HL-60 (cell line): Measurements from ENCODE around the gene PA2G4.

Experiments used
- DNase-seq, 2 experiments: peaks; one replicate each; pipeline ENCODE4 v3.0.0-alpha.2; 2010 to 2020; ENCODE audit warnings: low read depth in 1 of 2, low spot score in 1 of 2
- H3K27ac ChIP-seq: fragments of 250-450 bp; sonication (Bioruptor Pico); replicated peaks from 2 replicates; pipeline ENCODE4 v1.5.1; 2020; ENCODE audit warnings: mild to moderate bottlenecking, moderate library complexity
- H3K27me3 ChIP-seq: fragments of 250-450 bp; sonication (Bioruptor Pico); 2 replicates; pipeline ENCODE4 v1.5.1; 2021; ENCODE audit warnings: mild to moderate bottlenecking, moderate library complexity; ENCODE audit not compliant: insufficient read depth, poor library complexity, severe bottlenecking
- H3K4me3 ChIP-seq: replicated peaks from 2 replicates; pipeline ENCODE4 v1.5.1; 2011; ENCODE audit warnings: mild to moderate bottlenecking, control low read depth, low read length; ENCODE audit not compliant: insufficient read depth
- GABPA ChIP-seq: IDR thresholded peaks from 2 replicates; pipeline ENCODE4 v1.6.1; 2012; ENCODE audit warnings: low read depth
- POLR2AphosphoS5 ChIP-seq: IDR thresholded peaks from 2 replicates; pipeline ENCODE4 v1.6.1; 2012; ENCODE audit warnings: low read depth
- SPI1 ChIP-seq: IDR thresholded peaks from 2 replicates; pipeline ENCODE4 v1.6.1; 2012; ENCODE audit warnings: low read depth, mild to moderate bottlenecking, borderline replicate concordance
- TF ChIP-seq, protein P1 (sequence below): IDR thresholded peaks from one replicate; pipeline ENCODE4 v1.5.1; 2011; ENCODE audit warnings: low read length, control low read depth, inconsistent platforms; ENCODE audit not compliant: insufficient read depth
- TF ChIP-seq, protein P2 (sequence below): IDR thresholded peaks from 2 replicates; pipeline ENCODE4 v1.6.1; 2012; ENCODE audit warnings: low read depth; ENCODE audit not compliant: insufficient replicate concordance

Gene PA2G4

DNA sequence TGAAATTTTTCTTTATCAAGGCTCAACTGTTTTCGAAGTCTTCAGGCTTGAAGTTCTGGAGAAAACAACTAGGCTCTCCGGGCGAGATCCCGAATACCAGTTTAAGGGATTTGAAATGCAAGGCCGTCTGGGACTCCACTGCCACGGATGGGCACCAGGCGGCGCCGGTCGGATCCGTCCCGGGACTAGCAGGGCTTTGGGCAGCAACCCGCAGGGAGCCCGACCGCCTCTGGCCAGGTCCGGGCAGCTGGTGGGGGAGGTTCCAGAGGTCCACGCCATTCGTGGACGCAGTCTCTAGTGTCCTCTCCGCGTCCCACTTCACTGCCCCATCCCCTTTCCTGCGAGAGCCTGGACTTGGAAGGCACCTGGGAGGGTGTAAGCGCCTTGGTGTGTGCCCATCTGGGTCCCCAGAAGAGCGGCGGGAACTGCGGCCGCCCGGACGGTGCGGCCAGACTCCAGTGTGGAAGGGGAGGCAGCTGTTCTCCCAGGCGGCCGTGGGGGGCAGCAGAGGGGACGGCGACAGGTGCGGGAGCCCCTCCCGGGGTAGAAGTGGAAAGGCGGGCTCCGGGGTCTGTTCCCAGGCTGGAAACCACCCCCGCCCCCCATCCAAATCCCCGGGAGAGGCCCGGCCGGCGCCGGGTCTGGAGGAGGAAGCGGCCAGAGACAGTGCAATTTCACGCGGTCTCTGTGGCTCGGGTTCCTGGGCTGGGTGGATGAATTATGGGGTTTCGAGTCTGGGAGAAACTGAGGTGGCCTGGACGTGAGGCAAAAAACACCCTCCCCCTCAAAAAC is 25.2 kb upstream of the PA2G4 start:
- DNase-seq: peak; percentile 45 to 79
- Histone ChIP-seq H3K27ac (no peak overlapping the region), H3K4me3 (peak overlapping the region; percentile 50), H3K27me3 (peaks cover 17% of the 10 kb centered on the region)
- TF ChIP-seq, protein P1, sequence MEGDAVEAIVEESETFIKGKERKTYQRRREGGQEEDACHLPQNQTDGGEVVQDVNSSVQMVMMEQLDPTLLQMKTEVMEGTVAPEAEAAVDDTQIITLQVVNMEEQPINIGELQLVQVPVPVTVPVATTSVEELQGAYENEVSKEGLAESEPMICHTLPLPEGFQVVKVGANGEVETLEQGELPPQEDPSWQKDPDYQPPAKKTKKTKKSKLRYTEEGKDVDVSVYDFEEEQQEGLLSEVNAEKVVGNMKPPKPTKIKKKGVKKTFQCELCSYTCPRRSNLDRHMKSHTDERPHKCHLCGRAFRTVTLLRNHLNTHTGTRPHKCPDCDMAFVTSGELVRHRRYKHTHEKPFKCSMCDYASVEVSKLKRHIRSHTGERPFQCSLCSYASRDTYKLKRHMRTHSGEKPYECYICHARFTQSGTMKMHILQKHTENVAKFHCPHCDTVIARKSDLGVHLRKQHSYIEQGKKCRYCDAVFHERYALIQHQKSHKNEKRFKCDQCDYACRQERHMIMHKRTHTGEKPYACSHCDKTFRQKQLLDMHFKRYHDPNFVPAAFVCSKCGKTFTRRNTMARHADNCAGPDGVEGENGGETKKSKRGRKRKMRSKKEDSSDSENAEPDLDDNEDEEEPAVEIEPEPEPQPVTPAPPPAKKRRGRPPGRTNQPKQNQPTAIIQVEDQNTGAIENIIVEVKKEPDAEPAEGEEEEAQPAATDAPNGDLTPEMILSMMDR: peak; percentile 57
- TF ChIP-seq, protein P2, sequence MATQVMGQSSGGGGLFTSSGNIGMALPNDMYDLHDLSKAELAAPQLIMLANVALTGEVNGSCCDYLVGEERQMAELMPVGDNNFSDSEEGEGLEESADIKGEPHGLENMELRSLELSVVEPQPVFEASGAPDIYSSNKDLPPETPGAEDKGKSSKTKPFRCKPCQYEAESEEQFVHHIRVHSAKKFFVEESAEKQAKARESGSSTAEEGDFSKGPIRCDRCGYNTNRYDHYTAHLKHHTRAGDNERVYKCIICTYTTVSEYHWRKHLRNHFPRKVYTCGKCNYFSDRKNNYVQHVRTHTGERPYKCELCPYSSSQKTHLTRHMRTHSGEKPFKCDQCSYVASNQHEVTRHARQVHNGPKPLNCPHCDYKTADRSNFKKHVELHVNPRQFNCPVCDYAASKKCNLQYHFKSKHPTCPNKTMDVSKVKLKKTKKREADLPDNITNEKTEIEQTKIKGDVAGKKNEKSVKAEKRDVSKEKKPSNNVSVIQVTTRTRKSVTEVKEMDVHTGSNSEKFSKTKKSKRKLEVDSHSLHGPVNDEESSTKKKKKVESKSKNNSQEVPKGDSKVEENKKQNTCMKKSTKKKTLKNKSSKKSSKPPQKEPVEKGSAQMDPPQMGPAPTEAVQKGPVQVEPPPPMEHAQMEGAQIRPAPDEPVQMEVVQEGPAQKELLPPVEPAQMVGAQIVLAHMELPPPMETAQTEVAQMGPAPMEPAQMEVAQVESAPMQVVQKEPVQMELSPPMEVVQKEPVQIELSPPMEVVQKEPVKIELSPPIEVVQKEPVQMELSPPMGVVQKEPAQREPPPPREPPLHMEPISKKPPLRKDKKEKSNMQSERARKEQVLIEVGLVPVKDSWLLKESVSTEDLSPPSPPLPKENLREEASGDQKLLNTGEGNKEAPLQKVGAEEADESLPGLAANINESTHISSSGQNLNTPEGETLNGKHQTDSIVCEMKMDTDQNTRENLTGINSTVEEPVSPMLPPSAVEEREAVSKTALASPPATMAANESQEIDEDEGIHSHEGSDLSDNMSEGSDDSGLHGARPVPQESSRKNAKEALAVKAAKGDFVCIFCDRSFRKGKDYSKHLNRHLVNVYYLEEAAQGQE: no peak
- TF ChIP-seq SPI1 (no peak), GABPA (no peak), POLR2AphosphoS5 (no peak)

DNA sequence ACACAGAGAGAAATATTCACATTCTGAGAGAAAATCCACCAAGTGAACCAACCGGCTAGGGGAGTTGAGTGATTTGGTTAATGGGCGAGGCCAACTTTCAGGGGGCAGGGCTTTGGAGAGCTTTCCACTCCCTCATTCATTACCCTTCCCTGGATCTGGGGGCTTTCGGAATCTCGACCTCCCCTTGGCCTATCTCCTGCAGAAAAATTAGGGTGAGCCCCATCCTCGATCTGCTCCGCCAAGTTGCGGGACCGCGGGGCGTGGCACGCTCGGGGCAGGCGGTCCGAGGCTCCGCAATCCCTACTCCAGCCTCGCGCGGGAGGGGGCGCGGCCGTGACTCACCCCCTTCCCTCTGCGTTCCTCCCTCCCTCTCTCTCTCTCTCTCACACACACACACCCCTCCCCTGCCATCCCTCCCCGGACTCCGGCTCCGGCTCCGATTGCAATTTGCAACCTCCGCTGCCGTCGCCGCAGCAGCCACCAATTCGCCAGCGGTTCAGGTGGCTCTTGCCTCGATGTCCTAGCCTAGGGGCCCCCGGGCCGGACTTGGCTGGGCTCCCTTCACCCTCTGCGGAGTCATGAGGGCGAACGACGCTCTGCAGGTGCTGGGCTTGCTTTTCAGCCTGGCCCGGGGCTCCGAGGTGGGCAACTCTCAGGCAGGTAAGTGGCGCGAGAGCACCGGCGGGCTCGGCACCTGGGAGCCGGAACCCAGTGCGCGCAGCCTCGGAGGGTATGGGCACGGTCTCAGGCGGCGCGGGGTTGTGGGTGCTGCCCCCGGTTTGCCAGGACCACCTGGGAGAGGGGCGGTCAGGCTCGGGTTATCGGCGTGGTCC is 24.4 kb upstream of the PA2G4 start, which contains the start of gene ERBB3:
ERBB3 (plus strand) TSS at position 443 of the 833 bp plus-strand sequence; CDS start at position 579, 136 bp downstream.
- peak within 1 kb of the TSS; percentile 50 for H3K4me3 ChIP-seq
- TF ChIP-seq, protein P2: no peak
- TF ChIP-seq GABPA: no peak
- TF ChIP-seq, protein P1: no peak
- peaks cover 17% of the 10 kb centered on the region for H3K27me3 ChIP-seq
- peak; percentile 49 to 64 for DNase-seq
- no peak within 1 kb of the TSS for H3K27ac ChIP-seq

DNA sequence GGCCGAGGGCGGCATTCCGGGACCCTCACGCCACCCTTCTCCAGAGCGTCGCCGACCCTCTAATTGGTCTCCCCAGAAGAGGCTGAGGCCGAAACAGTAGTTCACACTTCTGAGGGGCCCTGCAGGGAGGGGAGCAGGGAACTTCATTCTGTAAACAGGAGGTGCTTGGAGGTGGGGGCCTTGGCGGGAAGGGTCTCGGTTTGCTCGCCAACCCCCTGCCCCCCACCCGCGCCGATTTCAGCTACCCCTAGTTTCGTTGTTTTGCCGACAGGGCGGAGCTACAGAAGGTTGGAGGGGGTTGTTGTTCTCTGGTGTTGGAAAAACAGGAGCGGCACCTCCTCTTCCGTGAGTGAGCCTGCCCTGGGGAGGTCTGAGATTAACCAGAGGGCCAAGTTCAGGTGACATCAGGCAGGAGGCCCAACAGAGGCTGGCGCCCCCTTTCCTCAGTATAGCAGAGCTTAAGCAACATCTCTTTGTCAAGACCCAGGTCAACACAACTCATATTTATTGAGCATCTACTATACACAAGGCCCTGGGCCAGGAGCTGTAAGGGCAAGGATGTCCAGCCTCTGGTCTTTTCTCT is 23.7 kb upstream of the PA2G4 start:
- peaks cover 17% of the 10 kb centered on the region for H3K27me3 ChIP-seq
- no peak overlapping the region for H3K4me3 ChIP-seq
- DNase-seq: no peak
- TF ChIP-seq POLR2AphosphoS5 (no peak), GABPA (no peak), SPI1 (no peak)
- TF ChIP-seq, protein P1: no peak
- TF ChIP-seq, protein P2: no peak
- no peak overlapping the region for H3K27ac ChIP-seq
